NK-92 (cell line): ENCODE results near the gene MID2.
"Not testable (repeated sequence)": the region's sequence is repeated elsewhere in the genome, so short reads cannot be mapped to it uniquely, and the experiment has no call there.

Source experiments
- DNase-seq: peaks from one replicate; lab custom pipeline; 2025; ENCODE audit not compliant: unreplicated experiment; lab: John Stamatoyannopoulos, UW

MID2 gene

GRCh38 chrX:107940095-107940494, 114.4 kb downstream of the MID2 start:
- DNase-seq = no peak

GRCh38 chrX:107955337-107955736, 129.7 kb downstream of the MID2 start:
- DNase-seq = not testable (repeated sequence)

- no peak for DNase-seq
Observed at GRCh38 chrX:107968623-107969022, 143.0 kb downstream of the MID2 start.

GRCh38 chrX:107970073-107970472, 144.4 kb downstream of the MID2 start:
- DNase-seq = no peak

DNA sequence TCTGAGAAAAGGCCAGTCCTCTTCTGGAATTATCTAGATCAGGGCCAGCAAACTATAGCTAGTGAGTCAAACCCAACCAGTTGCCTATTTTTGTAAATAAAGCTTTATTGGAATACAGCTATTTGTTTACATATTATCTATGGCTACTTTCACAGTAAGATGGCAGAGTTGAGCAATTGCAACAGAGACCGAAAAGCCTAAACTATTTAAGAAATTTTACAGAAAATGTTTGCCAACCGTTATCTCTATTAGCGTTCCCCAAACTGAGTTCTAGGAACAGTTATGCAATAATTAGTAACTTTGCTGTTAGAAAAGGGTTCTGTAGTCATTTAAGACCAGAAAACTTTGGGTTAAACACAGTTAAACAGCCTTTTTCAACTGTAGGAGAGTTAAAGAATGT, 146.0 kb downstream of the MID2 start:
- no peak for DNase-seq
